ENCODE results near the gene MFAP4. TPM values are rescaled to one million over a fixed set of nuclear protein-coding genes. Genes with fewer than 3 reads are reported as not detected.

Gene MFAP4
- total RNA-seq, 1 donor = 3.6 TPM

GRCh38 chr17:19345067-19345460 is 41.9 kb downstream of the MFAP4 start:
- Histone ChIP-seq H3K4me1 (ENCODE audit: insufficient read depth, low read length) (peaks cover 34% of the 10 kb centered on the region), H4K20me1 (ENCODE audit: insufficient read depth, low read length) (no peaks in the 10 kb centered on the region), H3K27me3 (ENCODE audit: insufficient read depth, low read length) (no peaks in the 10 kb centered on the region), H3K4me3 (ENCODE audit: insufficient read depth, low read length) (no peak overlapping the region), H3K4me2 (ENCODE audit: insufficient read depth, low read length) (no peak overlapping the region), H3K27ac (ENCODE audit: low read depth, low read length) (no peak overlapping the region), H3K79me2 (ENCODE audit: insufficient read depth, low read length) (no peaks in the 10 kb centered on the region), H3K36me3 (ENCODE audit: insufficient read depth, low read length) (no peaks in the 10 kb centered on the region), H3K9me3 (ENCODE audit: low read depth, low read length) (no peaks in the 10 kb centered on the region), H2AFZ (ENCODE audit: low read length) (no peak overlapping the region)
- no peak for TF ChIP-seq CTCF (IDR thresholded peaks at IDR 0.05; ENCODE audit: extremely low read depth, low read depth, low read length)
- peak; percentile 55 for DNase-seq (ENCODE audit: insufficient read length, low spot score, missing footprints)

GRCh38 chr17:19344311-19345066 is 42.5 kb downstream of the MFAP4 start:
- no peaks in the 10 kb centered on the region for H3K27me3 ChIP-seq (ENCODE audit: insufficient read depth, low read length)
- H3K4me1 ChIP-seq (ENCODE audit: insufficient read depth, low read length) = peaks cover 34% of the 10 kb centered on the region
- no peaks in the 10 kb centered on the region for H4K20me1 ChIP-seq (ENCODE audit: insufficient read depth, low read length)
- H3K4me2 ChIP-seq (ENCODE audit: insufficient read depth, low read length) = no peak overlapping the region
- DNase-seq (ENCODE audit: insufficient read length, low spot score, missing footprints) = peak; percentile 26
- H3K36me3 ChIP-seq (ENCODE audit: insufficient read depth, low read length) = no peaks in the 10 kb centered on the region
- H3K9me3 ChIP-seq (ENCODE audit: low read depth, low read length) = no peaks in the 10 kb centered on the region
- H3K79me2 ChIP-seq (ENCODE audit: insufficient read depth, low read length) = no peaks in the 10 kb centered on the region
- H3K27ac ChIP-seq (ENCODE audit: low read depth, low read length) = no peak overlapping the region
- no peak overlapping the region for H2AFZ ChIP-seq (ENCODE audit: low read length)
- TF ChIP-seq CTCF (IDR thresholded peaks at IDR 0.05; ENCODE audit: extremely low read depth, low read depth, low read length) = no peak
- no peak overlapping the region for H3K4me3 ChIP-seq (ENCODE audit: insufficient read depth, low read length)

GRCh38 chr17:19343671-19344151 is 43.3 kb downstream of the MFAP4 start:
- Histone ChIP-seq H2AFZ (ENCODE audit: low read length) (no peak overlapping the region), H3K4me1 (ENCODE audit: insufficient read depth, low read length) (peaks cover 34% of the 10 kb centered on the region), H3K79me2 (ENCODE audit: insufficient read depth, low read length) (no peaks in the 10 kb centered on the region), H4K20me1 (ENCODE audit: insufficient read depth, low read length) (no peaks in the 10 kb centered on the region), H3K36me3 (ENCODE audit: insufficient read depth, low read length) (no peaks in the 10 kb centered on the region), H3K9me3 (ENCODE audit: low read depth, low read length) (no peaks in the 10 kb centered on the region), H3K4me2 (ENCODE audit: insufficient read depth, low read length) (no peak overlapping the region), H3K27me3 (ENCODE audit: insufficient read depth, low read length) (no peaks in the 10 kb centered on the region), H3K27ac (ENCODE audit: low read depth, low read length) (no peak overlapping the region), H3K4me3 (ENCODE audit: insufficient read depth, low read length) (no peak overlapping the region)
- peak; percentile 8 for TF ChIP-seq CTCF (IDR thresholded peaks at IDR 0.05; ENCODE audit: extremely low read depth, low read depth, low read length)
- DNase-seq (ENCODE audit: insufficient read length, low spot score, missing footprints) = peak; percentile 38

- no peaks in the 10 kb centered on the region for H3K79me2 ChIP-seq (ENCODE audit: insufficient read depth, low read length)
- H3K27ac ChIP-seq (ENCODE audit: low read depth, low read length) = no peak overlapping the region
- H3K36me3 ChIP-seq (ENCODE audit: insufficient read depth, low read length) = no peaks in the 10 kb centered on the region
- H3K9me3 ChIP-seq (ENCODE audit: low read depth, low read length) = no peaks in the 10 kb centered on the region
- H3K4me1 ChIP-seq (ENCODE audit: insufficient read depth, low read length) = peaks cover 34% of the 10 kb centered on the region
- peak; percentile 72 for DNase-seq (ENCODE audit: insufficient read length, low spot score, missing footprints)
- no peak overlapping the region for H3K4me2 ChIP-seq (ENCODE audit: insufficient read depth, low read length)
- H2AFZ ChIP-seq (ENCODE audit: low read length) = no peak overlapping the region
- TF ChIP-seq CTCF (IDR thresholded peaks at IDR 0.05; ENCODE audit: extremely low read depth, low read depth, low read length) = no peak
- no peaks in the 10 kb centered on the region for H4K20me1 ChIP-seq (ENCODE audit: insufficient read depth, low read length)
- no peaks in the 10 kb centered on the region for H3K27me3 ChIP-seq (ENCODE audit: insufficient read depth, low read length)
- no peak overlapping the region for H3K4me3 ChIP-seq (ENCODE audit: insufficient read depth, low read length)
Measured at GRCh38 chr17:19343256-19343630, 43.7 kb downstream of the MFAP4 start.
